H1 (cell line): ENCODE results near the gene KCNJ2. TPM values are rescaled to one million over a fixed set of nuclear protein-coding genes. Genes with fewer than 3 reads are reported as not detected.

Source experiments
- SIRT6 ChIP-seq: IDR thresholded peaks from one replicate; pipeline ENCODE4 v1.7.1; 2012; ENCODE audit warnings: low read length, inconsistent platforms
- SUZ12 ChIP-seq: fragments of 200-600 bp; sonication (generic); IDR thresholded peaks from 2 replicates; pipeline ENCODE4 v1.6.1; 2012; ENCODE audit warnings: mild to moderate bottlenecking, inconsistent platforms, low read length, moderate library complexity, mixed read lengths
- polyA plus RNA-seq, 7 experiments: library from polyadenylated mRNA; depleted of rRNA in 3 of 7; stranded (reverse) in 5 of 7; unstranded in 2 of 7; fragments of >200 nt in 5 of 7; fragments of 200-250 nt in 2 of 7; gene quantifications; 1 replicate in 5 of 7; 2 replicates in 1 of 7; 4 replicates in 1 of 7; pipeline versions ENCODE4 v1.2.1 to v1.2.3, GENCODE V29; 2011 to 2013; ENCODE audit warnings: missing spikeins in 2 of 7, mixed read lengths in 2 of 7
- total RNA-seq: library from RNA; stranded (reverse); fragmentation: NEBNext Ultra II Directional; extraction: Animal tissue kit (Norgen Biotek cat#: 25700); gene quantifications from 2 replicates; pipeline ENCODE4 v1.2.1, GENCODE V29; 2021

The KCNJ2 gene
- total and polyA plus RNA-seq, 2 of the 8 experiments (the other 6 are each of a cell fraction or from before 2014, with no cell fraction given): 0.23 to 0.76 TPM

- TF ChIP-seq SUZ12 (no peak), SIRT6 (no peak)
Measured at GRCh38 chr17:70157151-70157550, 12.2 kb upstream of the KCNJ2 start (continued).
